Activated T-helper 17 cell treated with anti-CD3 and anti-CD28 coated beads, Interleukin-2, amount 50 U/mL, for 72 hours (primary cell): Measurements from ENCODE around the gene CACNA1B. TPM values are rescaled to one million over a fixed set of nuclear protein-coding genes. Genes with fewer than 3 reads are reported as not detected.
"Not testable (repeated sequence)": the region's sequence is repeated elsewhere in the genome, so short reads cannot be mapped to it uniquely, and the experiment has no call there.

Experiments used
- ATAC-seq: fragments of 150-1000 bp; cut with Tn5 transposase; replicated peaks from 2 replicates; pipeline ENCODE4 v1.10.0; 2021; ENCODE audit warnings: mild to moderate bottlenecking, moderate library complexity
- H3K27ac Mint-ChIP-seq: one replicate; pipeline ENCODE4 v1.8.0; 2022; ENCODE audit warnings: mixed read lengths
- H3K27me3 Mint-ChIP-seq: one replicate; pipeline ENCODE4 v1.8.0; 2022; ENCODE audit warnings: mixed read lengths
- H3K36me3 Mint-ChIP-seq: one replicate; pipeline ENCODE4 v1.8.0; 2022; ENCODE audit warnings: low read depth, mild to moderate bottlenecking, mixed read lengths
- H3K4me1 Mint-ChIP-seq: one replicate; pipeline ENCODE4 v1.8.0; 2022; ENCODE audit warnings: mixed read lengths
- H3K4me3 Mint-ChIP-seq: one replicate; pipeline ENCODE4 v1.8.0; 2022; ENCODE audit warnings: mild to moderate bottlenecking, mixed read lengths
- H3K9me3 Mint-ChIP-seq: one replicate; pipeline ENCODE4 v1.8.0; 2022; ENCODE audit warnings: mixed read lengths
- total RNA-seq, 2 donors: library from RNA; stranded (reverse); gene quantifications; one replicate each; pipeline ENCODE4 v1.2.3, GENCODE V29; 2022

The CACNA1B gene
- total RNA-seq, 2 donors from 2014 or later: 0.16 TPM; not detected in 1

GRCh38 chr9:138007918-138008841 is 130.6 kb downstream of the CACNA1B start:
- no peaks in the 10 kb centered on the region for H3K36me3 Mint-ChIP-seq
- no peak for ATAC-seq
- no peak overlapping the region for H3K27ac Mint-ChIP-seq

GRCh38 chr9:138009016-138009802 is 131.6 kb downstream of the CACNA1B start:
- Mint-ChIP-seq H3K9me3 (no peaks in the 10 kb centered on the region), H3K27ac (no peak overlapping the region), H3K27me3 (no peaks in the 10 kb centered on the region), H3K4me3 (no peak overlapping the region), H3K36me3 (no peaks in the 10 kb centered on the region), H3K4me1 (no peaks in the 10 kb centered on the region)
- no peak for ATAC-seq

More at GRCh38 chr9:138007918-138008841, 130.6 kb downstream of the CACNA1B start:
- H3K9me3 Mint-ChIP-seq: no peaks in the 10 kb centered on the region
- H3K4me1 Mint-ChIP-seq: no peaks in the 10 kb centered on the region
- H3K4me3 Mint-ChIP-seq: no peak overlapping the region
- peaks cover 3% of the 10 kb centered on the region for H3K27me3 Mint-ChIP-seq

- Mint-ChIP-seq H3K27ac (no peak overlapping the region), H3K27me3 (no peaks in the 10 kb centered on the region), H3K4me1 (no peaks in the 10 kb centered on the region), H3K9me3 (no peaks in the 10 kb centered on the region), H3K36me3 (no peaks in the 10 kb centered on the region), H3K4me3 (no peak overlapping the region)
- ATAC-seq: no peak
These were observed 132.5 kb downstream of the CACNA1B start for GRCh38 chr9:138009803-138010690.

GRCh38 chr9:138010861-138011260 is 133.3 kb downstream of the CACNA1B start:
- H3K27me3 Mint-ChIP-seq: no peaks in the 10 kb centered on the region
- no peak overlapping the region for H3K27ac Mint-ChIP-seq
- no peaks in the 10 kb centered on the region for H3K9me3 Mint-ChIP-seq
- H3K4me1 Mint-ChIP-seq: no peaks in the 10 kb centered on the region
- no peaks in the 10 kb centered on the region for H3K36me3 Mint-ChIP-seq
- ATAC-seq: no peak
- no peak overlapping the region for H3K4me3 Mint-ChIP-seq

GRCh38 chr9:138011951-138012500 is 134.4 kb downstream of the CACNA1B start:
- Mint-ChIP-seq H3K9me3 (no peaks in the 10 kb centered on the region), H3K27ac (no peak overlapping the region), H3K27me3 (no peaks in the 10 kb centered on the region), H3K36me3 (no peaks in the 10 kb centered on the region), H3K4me1 (no peaks in the 10 kb centered on the region), H3K4me3 (no peak overlapping the region)
- no peak for ATAC-seq

- Mint-ChIP-seq H3K36me3 (no peaks in the 10 kb centered on the region), H3K4me1 (no peaks in the 10 kb centered on the region), H3K4me3 (no peak overlapping the region), H3K27ac (no peak overlapping the region), H3K27me3 (no peaks in the 10 kb centered on the region), H3K9me3 (no peaks in the 10 kb centered on the region)
- ATAC-seq: no peak
These were observed 135.7 kb downstream of the CACNA1B start for GRCh38 chr9:138013273-138013672.

- no peak for ATAC-seq
- Mint-ChIP-seq H3K4me1 (no peaks in the 10 kb centered on the region), H3K4me3 (no peak overlapping the region), H3K36me3 (no peaks in the 10 kb centered on the region), H3K27ac (no peak overlapping the region), H3K27me3 (no peaks in the 10 kb centered on the region), H3K9me3 (no peaks in the 10 kb centered on the region)
These were observed 136.4 kb downstream of the CACNA1B start for GRCh38 chr9:138013836-138014562.

GRCh38 chr9:138014563-138014945 is 137.0 kb downstream of the CACNA1B start:
- no peaks in the 10 kb centered on the region for H3K36me3 Mint-ChIP-seq
- ATAC-seq: no peak
- no peak overlapping the region for H3K4me3 Mint-ChIP-seq
- no peaks in the 10 kb centered on the region for H3K27me3 Mint-ChIP-seq
- H3K9me3 Mint-ChIP-seq: no peaks in the 10 kb centered on the region
- H3K27ac Mint-ChIP-seq: no peak overlapping the region
- no peaks in the 10 kb centered on the region for H3K4me1 Mint-ChIP-seq

- no peaks in the 10 kb centered on the region for H3K9me3 Mint-ChIP-seq
These were observed 137.6 kb downstream of the CACNA1B start for GRCh38 chr9:138015021-138015829.

GRCh38 chr9:138016406-138017187 is 139.0 kb downstream of the CACNA1B start:
- ATAC-seq: no peak
- peaks cover 2% of the 10 kb centered on the region for H3K27me3 Mint-ChIP-seq
- H3K4me3 Mint-ChIP-seq: no peak overlapping the region
- no peaks in the 10 kb centered on the region for H3K4me1 Mint-ChIP-seq
- H3K36me3 Mint-ChIP-seq: no peaks in the 10 kb centered on the region
- H3K9me3 Mint-ChIP-seq: no peaks in the 10 kb centered on the region
- H3K27ac Mint-ChIP-seq: no peak overlapping the region

More at GRCh38 chr9:138015021-138015829, 137.6 kb downstream of the CACNA1B start:
- Mint-ChIP-seq H3K27me3 (no peaks in the 10 kb centered on the region), H3K4me3 (no peak overlapping the region), H3K4me1 (no peaks in the 10 kb centered on the region), H3K36me3 (no peaks in the 10 kb centered on the region), H3K27ac (no peak overlapping the region)
- ATAC-seq: no peak

GRCh38 chr9:138017200-138017599 is 139.6 kb downstream of the CACNA1B start:
- H3K4me3 Mint-ChIP-seq: no peak overlapping the region
- H3K36me3 Mint-ChIP-seq: no peaks in the 10 kb centered on the region
- H3K4me1 Mint-ChIP-seq: no peaks in the 10 kb centered on the region

GRCh38 chr9:138019514-138019913 is 141.9 kb downstream of the CACNA1B start:
- not testable (repeated sequence) for ATAC-seq, H3K36me3 Mint-ChIP-seq, H3K27ac Mint-ChIP-seq, H3K9me3 Mint-ChIP-seq, H3K4me1 Mint-ChIP-seq, H3K4me3 Mint-ChIP-seq
- H3K27me3 Mint-ChIP-seq: peaks cover 11% of the 10 kb centered on the region

More at GRCh38 chr9:138017200-138017599, 139.6 kb downstream of the CACNA1B start:
- peaks cover 7% of the 10 kb centered on the region for H3K27me3 Mint-ChIP-seq
- no peak overlapping the region for H3K27ac Mint-ChIP-seq
- H3K9me3 Mint-ChIP-seq: no peaks in the 10 kb centered on the region
- ATAC-seq: no peak
